DND-41 (cell line): ENCODE measurements around the gene COG5.

Experiments used
- ATAC-seq: fragments of 200-7000 bp; cut with Tn5 transposase; 3 replicates; pipeline ENCODE4 v1.9.1; 2021; ENCODE audit warnings: low read depth; ENCODE audit not compliant: insufficient read depth
- DNase-seq: peaks from one replicate; pipeline ENCODE4 v3.0.0-alpha.2; 2020
- H2AFZ ChIP-seq: 2 replicates; pipeline ENCODE4 v1.6.0; 2012; ENCODE audit warnings: low read depth, low read length
- H3K27ac ChIP-seq: 2 replicates; pipeline ENCODE4 v1.5.1; 2012; ENCODE audit warnings: low read length, inconsistent platforms
- H3K27me3 ChIP-seq: fragments of 200-600 bp; sonication (generic); 2 replicates; pipeline ENCODE4 v1.6.0; 2012; ENCODE audit warnings: low read length, mild to moderate bottlenecking, inconsistent platforms; ENCODE audit not compliant: insufficient read depth, poor library complexity
- H3K36me3 ChIP-seq: 2 replicates; pipeline ENCODE4 v1.5.1; 2012; ENCODE audit warnings: low read length, inconsistent platforms; ENCODE audit not compliant: insufficient read depth
- H3K4me1 ChIP-seq: 2 replicates; pipeline ENCODE4 v1.5.1; 2012; ENCODE audit warnings: mild to moderate bottlenecking, low read length; ENCODE audit not compliant: insufficient read depth
- H3K4me2 ChIP-seq: 2 replicates; pipeline ENCODE4 v1.6.0; 2012; ENCODE audit warnings: mild to moderate bottlenecking, moderate library complexity, low read length, inconsistent platforms; ENCODE audit not compliant: insufficient read depth
- H3K4me3 ChIP-seq, 2 experiments: fragments of 200-600 bp in 1 of 2; shearing (Covaris generic) in 1 of 2; 2 replicates each; pipeline ENCODE4 v1.5.1; 2012 to 2016; ENCODE audit warnings: inconsistent platforms in 2 of 2, low read length in 2 of 2, mild to moderate bottlenecking in 2 of 2, low read depth in 1 of 2, moderate library complexity in 1 of 2
- H3K79me2 ChIP-seq: 2 replicates; pipeline ENCODE4 v1.6.0; 2012; ENCODE audit warnings: low read length, inconsistent platforms; ENCODE audit not compliant: insufficient read depth
- H3K9ac ChIP-seq: 2 replicates; pipeline ENCODE4 v1.6.0; 2012; ENCODE audit warnings: low read depth, mild to moderate bottlenecking, inconsistent platforms, low read length, moderate library complexity
- H3K9me3 ChIP-seq: 2 replicates; pipeline ENCODE4 v1.5.1; 2012; ENCODE audit warnings: low read length, moderate library complexity, mild to moderate bottlenecking, inconsistent platforms; ENCODE audit not compliant: insufficient read depth, severe bottlenecking
- H4K20me1 ChIP-seq: 2 replicates; pipeline ENCODE4 v1.6.0; 2012; ENCODE audit warnings: low read length; ENCODE audit not compliant: insufficient read depth
- CTCF ChIP-seq: IDR thresholded peaks from 2 replicates; pipeline ENCODE4 v1.5.1; 2012; ENCODE audit warnings: borderline replicate concordance, low read length, moderate library complexity, mild to moderate bottlenecking; ENCODE audit not compliant: poor library complexity, severe bottlenecking; ENCODE audit errors: extremely low read depth
- EZH2 ChIP-seq: IDR thresholded peaks from 3 replicates; pipeline ENCODE4 v1.6.1; 2012; ENCODE audit warnings: borderline replicate concordance, low read depth, mild to moderate bottlenecking, moderate library complexity, low read length, inconsistent platforms; ENCODE audit not compliant: severe bottlenecking

COG5 gene

GRCh38 chr7:107396081-107396480 is 167.6 kb downstream of the COG5 start:
- no peaks in the 10 kb centered on the region for H3K4me1 ChIP-seq
- H3K9me3 ChIP-seq = no peaks in the 10 kb centered on the region
- no peaks in the 10 kb centered on the region for H4K20me1 ChIP-seq
- no peak overlapping the region for H2AFZ ChIP-seq
- no peak overlapping the region for H3K4me2 ChIP-seq
- H3K79me2 ChIP-seq = no peaks in the 10 kb centered on the region
- H3K27ac ChIP-seq = no peak overlapping the region
- no peak for DNase-seq
- ATAC-seq = no peak
- no peaks in the 10 kb centered on the region for H3K27me3 ChIP-seq
- H3K4me3 ChIP-seq = no peak overlapping the region
- peaks cover 4% of the 10 kb centered on the region; the same call in 1 of the 2 replicates for H3K36me3 ChIP-seq
- no peak for TF ChIP-seq EZH2
- TF ChIP-seq CTCF = no peak
- H3K9ac ChIP-seq = no peak overlapping the region

- no peak for ATAC-seq
- H3K27me3 ChIP-seq = no peaks in the 10 kb centered on the region
Observed at GRCh38 chr7:107394831-107395230, 168.9 kb downstream of the COG5 start.

GRCh38 chr7:107394276-107394675 is 169.4 kb downstream of the COG5 start:
- no peak for ATAC-seq

More at GRCh38 chr7:107394831-107395230, 168.9 kb downstream of the COG5 start:
- Histone ChIP-seq H3K9ac (no peak overlapping the region), H3K4me2 (no peak overlapping the region), H3K27ac (no peak overlapping the region), H4K20me1 (no peaks in the 10 kb centered on the region), H3K9me3 (no peaks in the 10 kb centered on the region), H2AFZ (no peak overlapping the region), H3K4me1 (no peaks in the 10 kb centered on the region), H3K36me3 (peaks cover 4% of the 10 kb centered on the region; the same call in 1 of the 2 replicates), H3K4me3 (no peak overlapping the region), H3K79me2 (no peaks in the 10 kb centered on the region)
- TF ChIP-seq CTCF = no peak
- TF ChIP-seq EZH2 = no peak
- DNase-seq = no peak

More at GRCh38 chr7:107394276-107394675, 169.4 kb downstream of the COG5 start:
- H3K4me3 ChIP-seq = no peak overlapping the region
- H3K27me3 ChIP-seq = no peaks in the 10 kb centered on the region
- H3K36me3 ChIP-seq = peaks cover 2% of the 10 kb centered on the region; the same call in 1 of the 2 replicates
- H3K79me2 ChIP-seq = no peaks in the 10 kb centered on the region
- no peak overlapping the region for H3K4me2 ChIP-seq
- no peak for DNase-seq
- H3K9ac ChIP-seq = no peak overlapping the region
- no peak overlapping the region for H2AFZ ChIP-seq
- no peaks in the 10 kb centered on the region for H3K4me1 ChIP-seq
- TF ChIP-seq EZH2 (no peak), CTCF (no peak)
- no peaks in the 10 kb centered on the region for H3K9me3 ChIP-seq
- H4K20me1 ChIP-seq = no peaks in the 10 kb centered on the region
- H3K27ac ChIP-seq = no peak overlapping the region
